ENCODE results near the gene DLX5. TPM values are rescaled to one million over a fixed set of nuclear protein-coding genes. Genes with fewer than 3 reads are reported as not detected.

DLX5 gene
- total RNA-seq, 1 experiment from 2014 or later = not detected

GRCh38 chr7:97009753-97010732 lies 14.6 kb downstream of the DLX5 start:
- H2AFZ ChIP-seq (ENCODE audit: low read length) = no peak overlapping the region
- no peaks in the 10 kb centered on the region for H3K27me3 ChIP-seq (ENCODE audit: low read length)
- no peaks in the 10 kb centered on the region for H3K4me1 ChIP-seq (ENCODE audit: low read length)
- H4K20me1 ChIP-seq (ENCODE audit: insufficient read depth, low read depth, low read length) = no peaks in the 10 kb centered on the region
- no peak overlapping the region for H3K27ac ChIP-seq (ENCODE audit: low read length)
- H3K9ac ChIP-seq (ENCODE audit: low read length) = no peak overlapping the region
- no peak overlapping the region for H3K4me2 ChIP-seq (ENCODE audit: low read depth, low read length, poor library complexity, severe bottlenecking)
- H3K36me3 ChIP-seq (ENCODE audit: insufficient read depth, low read length) = no peaks in the 10 kb centered on the region
- H3K79me2 ChIP-seq (ENCODE audit: low read length) = no peaks in the 10 kb centered on the region
- DNase-seq = no peak
- no peaks in the 10 kb centered on the region for H3K9me3 ChIP-seq (ENCODE audit: low read length)
- no peaks in the 10 kb centered on the region for H3K9me2 ChIP-seq (replicated peaks; ENCODE audit: insufficient read depth, low read length)
- no peak overlapping the region for H3K4me3 ChIP-seq (ENCODE audit: low read length)

- no peak for DNase-seq
- H3K79me2 ChIP-seq (ENCODE audit: low read length) = no peaks in the 10 kb centered on the region
Observed at GRCh38 chr7:97008275-97008917, 16.2 kb downstream of the DLX5 start.

GRCh38 chr7:97007583-97007861 lies 17.1 kb downstream of the DLX5 start:
- Histone ChIP-seq H3K27me3 (ENCODE audit: low read length) (no peaks in the 10 kb centered on the region), H3K27ac (ENCODE audit: low read length) (no peak overlapping the region), H3K9me3 (ENCODE audit: low read length) (no peaks in the 10 kb centered on the region), H3K9ac (ENCODE audit: low read length) (no peak overlapping the region), H3K4me2 (ENCODE audit: low read depth, low read length, poor library complexity, severe bottlenecking) (no peak overlapping the region), H3K4me1 (ENCODE audit: low read length) (no peaks in the 10 kb centered on the region), H3K36me3 (ENCODE audit: insufficient read depth, low read length) (no peaks in the 10 kb centered on the region), H2AFZ (ENCODE audit: low read length) (no peak overlapping the region), H3K4me3 (ENCODE audit: low read length) (no peak overlapping the region), H3K9me2 (replicated peaks; ENCODE audit: insufficient read depth, low read length) (no peaks in the 10 kb centered on the region), H3K79me2 (ENCODE audit: low read length) (no peaks in the 10 kb centered on the region), H4K20me1 (ENCODE audit: insufficient read depth, low read depth, low read length) (no peaks in the 10 kb centered on the region)
- DNase-seq = no peak

More at GRCh38 chr7:97008275-97008917, 16.2 kb downstream of the DLX5 start:
- no peaks in the 10 kb centered on the region for H4K20me1 ChIP-seq (ENCODE audit: insufficient read depth, low read depth, low read length)
- no peak overlapping the region for H3K4me2 ChIP-seq (ENCODE audit: low read depth, low read length, poor library complexity, severe bottlenecking)
- no peaks in the 10 kb centered on the region for H3K4me1 ChIP-seq (ENCODE audit: low read length)
- no peaks in the 10 kb centered on the region for H3K9me3 ChIP-seq (ENCODE audit: low read length)
- H3K9ac ChIP-seq (ENCODE audit: low read length) = no peak overlapping the region
- no peak overlapping the region for H2AFZ ChIP-seq (ENCODE audit: low read length)
- no peak overlapping the region for H3K4me3 ChIP-seq (ENCODE audit: low read length)
- no peaks in the 10 kb centered on the region for H3K27me3 ChIP-seq (ENCODE audit: low read length)
- no peaks in the 10 kb centered on the region for H3K36me3 ChIP-seq (ENCODE audit: insufficient read depth, low read length)
- H3K9me2 ChIP-seq (replicated peaks; ENCODE audit: insufficient read depth, low read length) = no peaks in the 10 kb centered on the region
- H3K27ac ChIP-seq (ENCODE audit: low read length) = no peak overlapping the region

GRCh38 chr7:97006816-97007582 lies 17.6 kb downstream of the DLX5 start:
- Histone ChIP-seq H4K20me1 (ENCODE audit: insufficient read depth, low read depth, low read length) (no peaks in the 10 kb centered on the region), H3K9me2 (replicated peaks; ENCODE audit: insufficient read depth, low read length) (no peaks in the 10 kb centered on the region), H3K27me3 (ENCODE audit: low read length) (no peaks in the 10 kb centered on the region), H3K4me3 (ENCODE audit: low read length) (no peak overlapping the region), H3K4me1 (ENCODE audit: low read length) (no peaks in the 10 kb centered on the region), H3K9me3 (ENCODE audit: low read length) (no peaks in the 10 kb centered on the region), H3K9ac (ENCODE audit: low read length) (no peak overlapping the region), H3K27ac (ENCODE audit: low read length) (no peak overlapping the region), H3K79me2 (ENCODE audit: low read length) (no peaks in the 10 kb centered on the region), H2AFZ (ENCODE audit: low read length) (no peak overlapping the region), H3K4me2 (ENCODE audit: low read depth, low read length, poor library complexity, severe bottlenecking) (no peak overlapping the region), H3K36me3 (ENCODE audit: insufficient read depth, low read length) (no peaks in the 10 kb centered on the region)
- DNase-seq = no peak

- H3K4me1 ChIP-seq (ENCODE audit: low read length) = no peaks in the 10 kb centered on the region
- no peaks in the 10 kb centered on the region for H3K79me2 ChIP-seq (ENCODE audit: low read length)
- H3K9me3 ChIP-seq (ENCODE audit: low read length) = no peaks in the 10 kb centered on the region
- no peak overlapping the region for H2AFZ ChIP-seq (ENCODE audit: low read length)
- DNase-seq = no peak
- H3K4me3 ChIP-seq (ENCODE audit: low read length) = no peak overlapping the region
- no peaks in the 10 kb centered on the region for H4K20me1 ChIP-seq (ENCODE audit: insufficient read depth, low read depth, low read length)
- H3K9me2 ChIP-seq (replicated peaks; ENCODE audit: insufficient read depth, low read length) = no peaks in the 10 kb centered on the region
- no peak overlapping the region for H3K27ac ChIP-seq (ENCODE audit: low read length)
- no peaks in the 10 kb centered on the region for H3K27me3 ChIP-seq (ENCODE audit: low read length)
- H3K9ac ChIP-seq (ENCODE audit: low read length) = no peak overlapping the region
- H3K4me2 ChIP-seq (ENCODE audit: low read depth, low read length, poor library complexity, severe bottlenecking) = no peak overlapping the region
- no peaks in the 10 kb centered on the region for H3K36me3 ChIP-seq (ENCODE audit: insufficient read depth, low read length)
Observed at GRCh38 chr7:97006055-97006815, 18.4 kb downstream of the DLX5 start.

- no peaks in the 10 kb centered on the region for H3K9me3 ChIP-seq (ENCODE audit: low read length)
- no peaks in the 10 kb centered on the region for H4K20me1 ChIP-seq (ENCODE audit: insufficient read depth, low read depth, low read length)
- no peaks in the 10 kb centered on the region for H3K9me2 ChIP-seq (replicated peaks; ENCODE audit: insufficient read depth, low read length)
- H3K27me3 ChIP-seq (ENCODE audit: low read length) = no peaks in the 10 kb centered on the region
- H3K27ac ChIP-seq (ENCODE audit: low read length) = no peak within 1 kb of the TSS
- H3K4me1 ChIP-seq (ENCODE audit: low read length) = no peaks in the 10 kb centered on the region
- no peak within 1 kb of the TSS for H3K4me3 ChIP-seq (ENCODE audit: low read length)
- no peaks in the 10 kb centered on the region for H3K36me3 ChIP-seq (ENCODE audit: insufficient read depth, low read length)
- no peak for DNase-seq
- no peak within 1 kb of the TSS for H3K4me2 ChIP-seq (ENCODE audit: low read depth, low read length, poor library complexity, severe bottlenecking)
- no peak within 1 kb of the TSS for H3K9ac ChIP-seq (ENCODE audit: low read length)
- no peak within 1 kb of the TSS for H2AFZ ChIP-seq (ENCODE audit: low read length)
- no peaks in the 10 kb centered on the region for H3K79me2 ChIP-seq (ENCODE audit: low read length)
Observed at GRCh38 chr7:97005183-97006054, 19.2 kb downstream of the DLX5 start, which contains the start of gene DLX6. Gene DLX6 (plus strand): TSS chr7:97005553. CDS start chr7:97005978, 425 bp downstream.

All from Karpas-422 (cell line).